Left ventricle myocardium inferior (tissue), 1 donor: ENCODE results near the gene KIAA0232. TPM values are rescaled to one million over a fixed set of nuclear protein-coding genes. Genes with fewer than 3 reads are reported as not detected.

ENCODE experiments used
- DNase-seq: peaks from one replicate; pipeline ENCODE4 v3.0.0-alpha.2; 2020
- H3K27ac ChIP-seq: fragments of 200-600 bp; replicated peaks from 2 replicates; pipeline ENCODE4 v1.8.0; 2021
- H3K27me3 ChIP-seq: fragments of 200-600 bp; 2 replicates; pipeline ENCODE4 v1.8.0; 2021; ENCODE audit warnings: low read depth
- H3K36me3 ChIP-seq: fragments of 200-600 bp; 2 replicates; pipeline ENCODE4 v1.8.0; 2021
- H3K4me1 ChIP-seq: fragments of 200-600 bp; 2 replicates; pipeline ENCODE4 v1.8.0; 2021
- H3K4me3 ChIP-seq: fragments of 200-600 bp; 2 replicates; pipeline ENCODE4 v1.8.0; 2021; ENCODE audit warnings: mild to moderate bottlenecking, moderate library complexity
- H3K9me3 ChIP-seq: fragments of 200-600 bp; replicated peaks from 2 replicates; pipeline ENCODE4 v1.8.0; 2021
- intact Hi-C: fragments of 100-400 bp; cut with micrococcal nuclease; formaldehyde crosslinking; loops from one replicate; pipeline ENCODE4 v1.11.0; 2022
- total RNA-seq: library from RNA; stranded (reverse); fragmentation: NEBNext Ultra II Directional; extraction: Animal tissue kit (Norgen Biotek cat#: 25700); gene quantifications from one replicate; pipeline ENCODE4 v1.2.1, GENCODE V29; 2021
- TF ChIP-seq, protein P1 (sequence below): fragments of 200-600 bp; IDR thresholded peaks from 2 replicates; pipeline ENCODE4 v1.8.0; 2021; ENCODE audit warnings: antibody characterized with exemption, mild to moderate bottlenecking, borderline replicate concordance
- donor health status: DM: no; HTN: yes; CAD: no; lungs with severe emphysema.

The KIAA0232 gene
- total RNA-seq, 1 donor from 2014 or later: 82.5 TPM

DNA sequence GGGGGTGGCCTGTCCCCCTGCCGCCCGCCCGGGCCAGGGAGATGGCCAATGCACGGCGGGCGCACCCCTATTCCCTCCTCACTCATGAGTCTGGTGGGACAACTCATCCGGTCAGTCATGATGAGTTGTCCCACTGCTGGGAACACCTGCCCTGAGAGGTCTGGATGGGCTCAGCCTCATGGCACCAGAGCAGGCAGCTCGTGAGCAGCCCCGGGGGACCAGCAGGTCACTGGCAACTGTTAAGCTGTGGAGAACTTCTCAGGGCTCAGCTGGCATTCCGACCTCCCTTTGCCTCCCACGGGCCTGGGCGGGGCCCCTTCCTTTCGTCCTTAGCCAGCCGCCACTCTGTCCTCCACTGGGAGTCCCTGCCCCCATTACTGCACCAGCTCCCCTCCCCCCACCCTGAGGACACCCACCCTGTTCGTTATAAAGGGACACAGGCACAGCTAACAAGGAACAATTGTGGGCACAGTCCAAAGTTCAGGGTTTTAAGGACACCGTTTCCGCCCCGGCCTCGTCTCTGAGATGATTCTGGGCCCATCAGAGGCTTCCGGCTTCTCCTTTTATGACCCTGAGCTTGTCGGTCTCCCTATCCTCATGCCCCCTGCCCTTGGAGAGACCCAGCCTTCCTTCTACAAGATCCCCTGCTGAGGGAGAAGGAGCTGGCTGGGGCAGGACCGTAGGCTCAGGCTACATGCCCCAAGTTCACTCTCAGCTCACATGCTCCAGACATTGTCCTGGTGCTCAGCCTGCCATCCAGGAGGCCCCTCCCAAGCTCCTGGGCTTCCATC lies 14.6 kb upstream of the KIAA0232 start:
- H3K27ac ChIP-seq: peak overlapping the region; percentile 41
- no peaks in the 10 kb centered on the region for H3K27me3 ChIP-seq
- H3K4me1 ChIP-seq: peaks cover 55% of the 10 kb centered on the region
- no peaks in the 10 kb centered on the region for H3K9me3 ChIP-seq
- H3K36me3 ChIP-seq: no peaks in the 10 kb centered on the region
- intact Hi-C loops: no loop called here
- TF ChIP-seq, protein P1, sequence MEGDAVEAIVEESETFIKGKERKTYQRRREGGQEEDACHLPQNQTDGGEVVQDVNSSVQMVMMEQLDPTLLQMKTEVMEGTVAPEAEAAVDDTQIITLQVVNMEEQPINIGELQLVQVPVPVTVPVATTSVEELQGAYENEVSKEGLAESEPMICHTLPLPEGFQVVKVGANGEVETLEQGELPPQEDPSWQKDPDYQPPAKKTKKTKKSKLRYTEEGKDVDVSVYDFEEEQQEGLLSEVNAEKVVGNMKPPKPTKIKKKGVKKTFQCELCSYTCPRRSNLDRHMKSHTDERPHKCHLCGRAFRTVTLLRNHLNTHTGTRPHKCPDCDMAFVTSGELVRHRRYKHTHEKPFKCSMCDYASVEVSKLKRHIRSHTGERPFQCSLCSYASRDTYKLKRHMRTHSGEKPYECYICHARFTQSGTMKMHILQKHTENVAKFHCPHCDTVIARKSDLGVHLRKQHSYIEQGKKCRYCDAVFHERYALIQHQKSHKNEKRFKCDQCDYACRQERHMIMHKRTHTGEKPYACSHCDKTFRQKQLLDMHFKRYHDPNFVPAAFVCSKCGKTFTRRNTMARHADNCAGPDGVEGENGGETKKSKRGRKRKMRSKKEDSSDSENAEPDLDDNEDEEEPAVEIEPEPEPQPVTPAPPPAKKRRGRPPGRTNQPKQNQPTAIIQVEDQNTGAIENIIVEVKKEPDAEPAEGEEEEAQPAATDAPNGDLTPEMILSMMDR: no peak
- no peak overlapping the region for H3K4me3 ChIP-seq
- no peak for DNase-seq

DNA sequence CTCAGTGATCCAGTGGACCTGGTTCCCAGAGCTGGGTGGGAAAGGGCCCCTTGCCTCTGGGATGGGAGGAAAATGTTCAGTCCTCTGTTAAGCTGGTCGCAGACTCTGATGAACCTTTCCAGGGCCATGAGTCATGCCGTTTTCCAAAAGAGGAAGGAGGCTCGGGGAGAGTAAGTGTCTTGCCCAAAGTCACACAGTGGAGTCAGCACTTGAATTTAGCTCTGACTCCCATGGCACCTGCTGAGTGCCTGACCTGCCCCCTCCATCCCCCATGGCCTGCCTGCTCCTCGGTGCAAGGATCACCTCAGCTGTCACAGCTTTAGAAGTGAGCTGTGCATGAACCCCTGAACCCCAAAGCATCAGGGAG lies 14.0 kb upstream of the KIAA0232 start:
- DNase-seq: no peak
- intact Hi-C loops: no loop called here
- peak overlapping the region; percentile 41 for H3K27ac ChIP-seq
- peaks cover 60% of the 10 kb centered on the region for H3K4me1 ChIP-seq
- no peaks in the 10 kb centered on the region for H3K36me3 ChIP-seq
- no peaks in the 10 kb centered on the region for H3K9me3 ChIP-seq
- H3K4me3 ChIP-seq: no peak overlapping the region
- no peaks in the 10 kb centered on the region for H3K27me3 ChIP-seq
- TF ChIP-seq, protein P1: no peak

DNA sequence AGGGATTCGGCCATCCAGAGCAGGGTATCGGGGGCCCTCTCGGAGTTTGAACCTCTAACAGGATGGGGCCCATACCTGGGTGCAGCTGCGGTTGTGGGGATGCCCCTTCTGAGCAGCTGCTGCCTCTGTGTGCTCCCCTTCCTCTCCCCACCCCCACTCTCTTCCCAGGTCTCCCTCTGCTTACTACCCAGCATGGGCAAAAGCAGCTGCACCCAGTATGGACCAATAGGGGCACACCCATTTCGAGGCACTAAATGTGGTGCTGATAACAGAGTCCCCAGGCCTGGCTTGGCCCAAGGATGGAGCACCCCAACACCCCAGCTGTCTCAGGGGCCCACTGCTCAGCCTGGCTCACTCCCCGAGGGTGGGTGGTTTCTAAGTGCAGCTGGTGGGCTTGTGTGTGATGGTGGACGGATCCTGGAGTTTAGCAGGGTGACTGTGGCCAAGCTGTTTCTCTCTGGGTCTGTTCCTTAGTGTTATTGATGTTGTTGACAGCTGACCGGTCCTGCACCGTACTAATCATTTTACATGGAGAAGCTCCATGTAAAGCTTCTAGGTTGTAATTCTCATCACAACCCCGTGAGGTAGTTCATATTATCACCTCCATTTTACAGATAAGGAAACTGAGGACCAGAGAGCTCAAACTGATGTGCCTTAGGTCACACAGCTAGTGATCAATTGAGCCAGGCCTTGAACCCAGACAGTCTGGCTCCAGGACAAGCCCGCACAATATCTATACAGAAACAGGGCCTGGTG lies 13.1 kb upstream of the KIAA0232 start:
- DNase-seq: no peak
- H3K27ac ChIP-seq: peak overlapping the region; percentile 41
- peaks cover 60% of the 10 kb centered on the region for H3K4me1 ChIP-seq

DNA sequence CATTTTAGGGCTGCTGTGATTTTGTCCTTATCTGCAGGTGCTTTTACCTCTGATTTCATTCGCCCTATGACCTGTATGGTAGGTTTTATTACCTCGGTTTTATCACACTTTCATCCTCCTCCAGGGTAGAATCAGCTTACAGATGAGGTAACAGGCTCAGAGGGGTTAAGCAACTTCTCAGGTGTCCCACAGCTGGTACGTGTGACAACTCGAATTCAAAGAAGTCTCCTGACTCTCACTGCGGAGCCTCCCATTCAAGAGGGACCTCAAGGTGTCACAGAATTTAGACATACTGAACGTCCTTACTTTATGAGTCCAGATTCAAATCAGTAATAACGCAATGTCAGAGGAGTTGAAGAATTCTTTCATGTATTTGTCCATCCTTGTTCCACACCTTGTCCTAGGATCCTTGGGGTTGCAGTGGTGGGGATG lies 12.5 kb upstream of the KIAA0232 start:
- Histone ChIP-seq H3K9me3 (no peaks in the 10 kb centered on the region), H3K27ac (no peak overlapping the region)
- intact Hi-C loops: no loop called here

More for the DNA sequence above, 13.1 kb upstream of the KIAA0232 start:
- Histone ChIP-seq H3K36me3 (no peaks in the 10 kb centered on the region), H3K27me3 (no peaks in the 10 kb centered on the region), H3K4me3 (no peak overlapping the region), H3K9me3 (no peaks in the 10 kb centered on the region)
- TF ChIP-seq, protein P1: no peak
- intact Hi-C loops: no loop called here

GRCh38 chr4:6770581-6771228 lies 11.8 kb upstream of the KIAA0232 start:
- no peaks in the 10 kb centered on the region for H3K9me3 ChIP-seq
- no peak overlapping the region for H3K4me3 ChIP-seq
- H3K27me3 ChIP-seq: no peaks in the 10 kb centered on the region
- TF ChIP-seq, protein P1: no peak
- H3K36me3 ChIP-seq: no peaks in the 10 kb centered on the region
- no peak for DNase-seq
- peak overlapping the region; percentile 90 for H3K27ac ChIP-seq
- intact Hi-C loops: no loop called here
- H3K4me1 ChIP-seq: peaks cover 54% of the 10 kb centered on the region

More for the DNA sequence above, 12.5 kb upstream of the KIAA0232 start:
- TF ChIP-seq, protein P1: no peak
- DNase-seq: no peak
- Histone ChIP-seq H3K4me1 (peaks cover 60% of the 10 kb centered on the region), H3K27me3 (no peaks in the 10 kb centered on the region), H3K4me3 (no peak overlapping the region), H3K36me3 (no peaks in the 10 kb centered on the region)
